Breast epithelium (tissue), 4 donors: ENCODE data around the gene TRAPPC8. TPM values are rescaled to one million over a fixed set of nuclear protein-coding genes. Genes with fewer than 3 reads are reported as not detected.
"Not testable (repeated sequence)": the region's sequence is repeated elsewhere in the genome, so short reads cannot be mapped to it uniquely, and the experiment has no call there.

Source experiments
- DNase-seq, 2 donors: peaks; one replicate each; pipeline ENCODE4 v3.0.0-alpha.2; 2019; ENCODE audit warnings: low spot score in 2 of 2
- H3K27ac ChIP-seq, 2 donors: fragments of 200-600 bp; sonication (generic) in 1 of 2; one replicate each; pipeline ENCODE4 v1.5.1; 2016 to 2019; ENCODE audit warnings: mild to moderate bottlenecking in 1 of 2
- H3K27me3 ChIP-seq, 2 donors: fragments of 200-600 bp; sonication (generic) in 1 of 2; one replicate each; pipeline versions ENCODE4 v1.5.1 to v1.6.0; 2017 to 2019; ENCODE audit warnings: control low read depth in 1 of 2, mild to moderate bottlenecking in 1 of 2
- H3K36me3 ChIP-seq: fragments of 200-600 bp; one replicate; pipeline ENCODE4 v1.5.1; 2019
- H3K4me1 ChIP-seq, 2 donors: fragments of 200-600 bp; sonication (generic); one replicate each; pipeline ENCODE4 v1.5.1; 2016 to 2019; ENCODE audit warnings: control low read depth in 1 of 2
- H3K4me3 ChIP-seq, 3 donors: fragments of 200-600 bp; sonication (generic); 1 replicate in 2 of 3; 2 replicates in 1 of 3; pipeline ENCODE4 v1.5.1; 2016 to 2019; ENCODE audit warnings: mild to moderate bottlenecking in 3 of 3, moderate library complexity in 2 of 3
- H3K9me3 ChIP-seq, 2 donors: fragments of 200-600 bp; sonication (generic) in 1 of 2; one replicate each; pipeline ENCODE4 v1.5.1; 2016 to 2019; ENCODE audit warnings: control low read depth in 1 of 2
- CTCF ChIP-seq, 3 donors: fragments of 450-650 bp; IDR thresholded peaks; one replicate each; pipeline ENCODE4 v1.5.1; 2016 to 2017; ENCODE audit warnings: antibody characterized with exemption in 3 of 3, mild to moderate bottlenecking in 3 of 3, moderate library complexity in 3 of 3
- POLR2A ChIP-seq: fragments of 450-650 bp; IDR thresholded peaks from one replicate; pipeline ENCODE4 v1.6.1; 2016; ENCODE audit warnings: antibody characterized with exemption, mild to moderate bottlenecking, moderate library complexity
- POLR2AphosphoS5 ChIP-seq, 3 donors: sonication (generic); formaldehyde crosslinking; IDR thresholded peaks; one replicate each; pipeline ENCODE4 v1.6.1; 2017; ENCODE audit warnings: antibody characterized with exemption in 3 of 3
- intact Hi-C: fragments of 100-400 bp; cut with DNase I; formaldehyde crosslinking; loops from one replicate; pipeline ENCODE4 v1.15.1; 2023; ENCODE audit warnings: low total_unique reads
- total RNA-seq, 3 donors: library from RNA; depleted of rRNA; stranded (reverse); fragments of >200 nt; gene quantifications; one replicate each; pipeline ENCODE4 v1.1.0, GENCODE V29; 2016

Gene TRAPPC8
- total RNA-seq, 3 donors from 2014 or later, result 39.8 to 75.2 (median 49.8) TPM

GRCh38 chr18:31929273-31929672 lies 13.7 kb downstream of the TRAPPC8 start:
- H3K27me3 ChIP-seq, result no peaks in the 10 kb centered on the region
- intact Hi-C loops, result no loop called here
- no peak overlapping the region for H3K4me3 ChIP-seq
- H3K4me1 ChIP-seq, result no peaks in the 10 kb centered on the region
- no peak for DNase-seq
- TF ChIP-seq POLR2AphosphoS5 (IDR thresholded peaks at IDR 0.05), result no peak
- no peak for TF ChIP-seq CTCF (IDR thresholded peaks at IDR 0.05)
- TF ChIP-seq POLR2A, result no peak
- H3K36me3 ChIP-seq, result no peaks in the 10 kb centered on the region
- H3K9me3 ChIP-seq, result no peaks in the 10 kb centered on the region
- H3K27ac ChIP-seq, result no peak overlapping the region

GRCh38 chr18:31926988-31927387 lies 15.9 kb downstream of the TRAPPC8 start:
- H3K36me3 ChIP-seq, DNase-seq, intact Hi-C loops, H3K27ac ChIP-seq, H3K4me3 ChIP-seq, H3K9me3 ChIP-seq, H3K27me3 ChIP-seq, H3K4me1 ChIP-seq: not testable (repeated sequence)

- DNase-seq, result no peak
- no peaks in the 10 kb centered on the region for H3K36me3 ChIP-seq
Observed at GRCh38 chr18:31920277-31920676, 22.7 kb downstream of the TRAPPC8 start.

GRCh38 chr18:31919366-31919765 lies 23.6 kb downstream of the TRAPPC8 start:
- intact Hi-C loops, H3K27ac ChIP-seq, H3K36me3 ChIP-seq, H3K4me1 ChIP-seq, H3K4me3 ChIP-seq, H3K27me3 ChIP-seq, DNase-seq, H3K9me3 ChIP-seq: not testable (repeated sequence)

More at GRCh38 chr18:31920277-31920676, 22.7 kb downstream of the TRAPPC8 start:
- Histone ChIP-seq H3K4me3 (no peak overlapping the region), H3K27me3 (no peaks in the 10 kb centered on the region), H3K27ac (no peak overlapping the region), H3K4me1 (no peaks in the 10 kb centered on the region), H3K9me3 (no peaks in the 10 kb centered on the region)
- intact Hi-C loops, result no loop called here
- TF ChIP-seq POLR2A (no peak), CTCF (IDR thresholded peaks at IDR 0.05) (no peak), POLR2AphosphoS5 (IDR thresholded peaks at IDR 0.05) (no peak)

GRCh38 chr18:31918733-31919132 lies 24.2 kb downstream of the TRAPPC8 start:
- TF ChIP-seq CTCF (IDR thresholded peaks at IDR 0.05) (no peak), POLR2AphosphoS5 (IDR thresholded peaks at IDR 0.05) (no peak), POLR2A (no peak)
- Histone ChIP-seq H3K9me3 (no peaks in the 10 kb centered on the region), H3K36me3 (no peaks in the 10 kb centered on the region), H3K4me3 (no peak overlapping the region), H3K27me3 (no peaks in the 10 kb centered on the region), H3K27ac (no peak overlapping the region), H3K4me1 (no peaks in the 10 kb centered on the region)
- no peak for DNase-seq
- intact Hi-C loops, result no loop called here

GRCh38 chr18:31901063-31901462 lies 41.9 kb downstream of the TRAPPC8 start:
- DNase-seq, result no peak
- no peaks in the 10 kb centered on the region for H3K36me3 ChIP-seq
- no peak overlapping the region for H3K27ac ChIP-seq
- H3K4me1 ChIP-seq, result no peaks in the 10 kb centered on the region
- TF ChIP-seq POLR2AphosphoS5 (IDR thresholded peaks at IDR 0.05), result no peak
- no peak for TF ChIP-seq POLR2A
- no peak for TF ChIP-seq CTCF (IDR thresholded peaks at IDR 0.05)
- H3K9me3 ChIP-seq, result no peaks in the 10 kb centered on the region
- intact Hi-C loops, result no loop called here
- no peak overlapping the region for H3K4me3 ChIP-seq
- H3K27me3 ChIP-seq, result no peaks in the 10 kb centered on the region

- H3K36me3 ChIP-seq, H3K9me3 ChIP-seq, H3K4me1 ChIP-seq, DNase-seq, H3K27me3 ChIP-seq, H3K4me3 ChIP-seq, intact Hi-C loops, H3K27ac ChIP-seq: not testable (repeated sequence)
Observed at GRCh38 chr18:31899771-31900170, 43.2 kb downstream of the TRAPPC8 start.
